Mesendoderm (in vitro differentiated cells): ENCODE results near the gene TRAPPC5.
"Not testable (repeated sequence)": the region's sequence is repeated elsewhere in the genome, so short reads cannot be mapped to it uniquely, and the experiment has no call there.

ENCODE experiments used
- DNase-seq: peaks from one replicate; pipeline ENCODE4 v3.0.0; 2013
- H2AK5ac ChIP-seq: 2 replicates; pipeline ENCODE4 v1.6.1; 2013; ENCODE audit warnings: low read length, inconsistent platforms
- H2BK120ac ChIP-seq: 2 replicates; pipeline ENCODE4 v1.6.1; 2013; ENCODE audit warnings: low read depth, mild to moderate bottlenecking, low read length, moderate library complexity, mixed read lengths
- H2BK15ac ChIP-seq: replicated peaks from 2 replicates; pipeline ENCODE4 v1.6.1; 2013; ENCODE audit warnings: low read depth, mild to moderate bottlenecking, moderate library complexity
- H2BK5ac ChIP-seq: 2 replicates; pipeline ENCODE4 v1.6.1; 2013; ENCODE audit warnings: low read length, inconsistent platforms
- H3K18ac ChIP-seq: 2 replicates; pipeline ENCODE4 v1.6.1; 2013; ENCODE audit warnings: mild to moderate bottlenecking, low read length, mixed read lengths
- H3K23ac ChIP-seq: one replicate; pipeline ENCODE4 v1.6.1; 2013; ENCODE audit warnings: low read length
- H3K27ac ChIP-seq: 2 replicates; pipeline ENCODE4 v1.5.1; 2013; ENCODE audit warnings: low read depth, mild to moderate bottlenecking, inconsistent platforms, low read length, moderate library complexity
- H3K27me3 ChIP-seq: 2 replicates; pipeline ENCODE4 v1.6.1; 2013; ENCODE audit warnings: low read length, control low read depth, mild to moderate bottlenecking, inconsistent platforms; ENCODE audit not compliant: insufficient read depth, poor library complexity
- H3K36me3 ChIP-seq: 2 replicates; pipeline ENCODE4 v1.6.1; 2013; ENCODE audit warnings: low read length, inconsistent platforms; ENCODE audit not compliant: control insufficient read depth, insufficient read depth
- H3K4ac ChIP-seq: one replicate; pipeline ENCODE4 v1.6.1; 2013; ENCODE audit warnings: low read depth, mild to moderate bottlenecking, low read length, moderate library complexity
- H3K4me1 ChIP-seq: 2 replicates; pipeline ENCODE4 v1.6.1; 2013; ENCODE audit warnings: low read depth, low read length, inconsistent platforms; ENCODE audit not compliant: control insufficient read depth
- H3K4me2 ChIP-seq: 2 replicates; pipeline ENCODE4 v1.6.1; 2013; ENCODE audit warnings: low read length
- H3K4me3 ChIP-seq: 2 replicates; pipeline ENCODE4 v1.5.1; 2013; ENCODE audit warnings: mild to moderate bottlenecking, low read length
- H3K56ac ChIP-seq: one replicate; pipeline ENCODE4 v1.6.1; 2013; ENCODE audit warnings: low read length
- H3K79me1 ChIP-seq: 2 replicates; pipeline ENCODE4 v1.6.1; 2013; ENCODE audit warnings: low read length, inconsistent platforms
- H3K79me2 ChIP-seq: 2 replicates; pipeline ENCODE4 v1.6.1; 2013; ENCODE audit warnings: mild to moderate bottlenecking, low read length; ENCODE audit not compliant: control insufficient read depth, insufficient read depth
- H3K9ac ChIP-seq: 2 replicates; pipeline ENCODE4 v1.6.1; 2013; ENCODE audit warnings: low read length, inconsistent platforms
- H4K5ac ChIP-seq: one replicate; pipeline ENCODE4 v1.6.1; 2013; ENCODE audit warnings: low read length
- H4K8ac ChIP-seq: one replicate; pipeline ENCODE4 v1.6.1; 2013; ENCODE audit warnings: low read depth, mild to moderate bottlenecking, control low read depth, low read length, moderate library complexity
- WGBS: extraction: QIAGEN DNeasy Blood & Tissue Kit; methylation state at CpG from one replicate; pipeline ENCODE4 v1.1.7; 2013; ENCODE audit warnings: low lambda C conversion rate, missing lambda C conversion rate; ENCODE audit not compliant: insufficient coverage; ENCODE audit errors: extremely low coverage; 5-methylcytosine and 5-hydroxymethylcytosine counted together

Gene TRAPPC5

DNA sequence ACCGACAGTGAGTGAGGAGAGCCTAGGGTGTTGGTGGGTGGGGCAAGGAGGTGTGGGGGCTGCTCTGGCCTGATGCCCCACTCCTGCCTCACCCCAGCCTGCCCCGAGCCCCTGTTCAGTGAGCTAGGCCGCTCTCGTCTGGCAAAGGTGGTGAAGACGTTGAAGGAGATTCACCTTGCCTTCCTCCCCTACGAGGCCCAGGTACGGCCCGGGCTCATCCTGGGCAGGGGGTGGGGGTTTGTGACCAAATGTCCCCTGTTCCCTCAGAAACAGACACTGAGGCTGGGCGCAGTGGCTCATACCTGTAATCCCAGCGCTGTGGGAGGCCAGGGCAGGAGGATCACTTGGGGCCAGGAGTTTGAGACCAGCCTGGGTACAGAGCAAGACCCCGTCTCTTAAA lies 39.8 kb upstream of the TRAPPC5 start:
- no peak overlapping the region for H2BK5ac ChIP-seq
- no CpG with 5 or more reads among the region's 11 CpGs for WGBS
- H3K27ac ChIP-seq = no peak overlapping the region
- no peak overlapping the region for H3K56ac ChIP-seq
- no peaks in the 10 kb centered on the region for H3K27me3 ChIP-seq
- no peak for DNase-seq
- H2BK120ac ChIP-seq = no peak overlapping the region
- H3K9ac ChIP-seq = no peak overlapping the region
- no peaks in the 10 kb centered on the region for H3K4me1 ChIP-seq
- H2AK5ac ChIP-seq = no peak overlapping the region
- no peak overlapping the region for H3K18ac ChIP-seq
- no peak overlapping the region for H2BK15ac ChIP-seq
- no peak overlapping the region for H3K4me3 ChIP-seq
- H4K5ac ChIP-seq = no peak overlapping the region
- no peak overlapping the region for H3K4ac ChIP-seq
- no peaks in the 10 kb centered on the region for H3K79me2 ChIP-seq
- no peak overlapping the region for H3K4me2 ChIP-seq
- no peak overlapping the region for H3K23ac ChIP-seq
- H3K79me1 ChIP-seq = peaks cover 2% of the 10 kb centered on the region
- H4K8ac ChIP-seq = no peak overlapping the region
- H3K36me3 ChIP-seq = no peaks in the 10 kb centered on the region

DNA sequence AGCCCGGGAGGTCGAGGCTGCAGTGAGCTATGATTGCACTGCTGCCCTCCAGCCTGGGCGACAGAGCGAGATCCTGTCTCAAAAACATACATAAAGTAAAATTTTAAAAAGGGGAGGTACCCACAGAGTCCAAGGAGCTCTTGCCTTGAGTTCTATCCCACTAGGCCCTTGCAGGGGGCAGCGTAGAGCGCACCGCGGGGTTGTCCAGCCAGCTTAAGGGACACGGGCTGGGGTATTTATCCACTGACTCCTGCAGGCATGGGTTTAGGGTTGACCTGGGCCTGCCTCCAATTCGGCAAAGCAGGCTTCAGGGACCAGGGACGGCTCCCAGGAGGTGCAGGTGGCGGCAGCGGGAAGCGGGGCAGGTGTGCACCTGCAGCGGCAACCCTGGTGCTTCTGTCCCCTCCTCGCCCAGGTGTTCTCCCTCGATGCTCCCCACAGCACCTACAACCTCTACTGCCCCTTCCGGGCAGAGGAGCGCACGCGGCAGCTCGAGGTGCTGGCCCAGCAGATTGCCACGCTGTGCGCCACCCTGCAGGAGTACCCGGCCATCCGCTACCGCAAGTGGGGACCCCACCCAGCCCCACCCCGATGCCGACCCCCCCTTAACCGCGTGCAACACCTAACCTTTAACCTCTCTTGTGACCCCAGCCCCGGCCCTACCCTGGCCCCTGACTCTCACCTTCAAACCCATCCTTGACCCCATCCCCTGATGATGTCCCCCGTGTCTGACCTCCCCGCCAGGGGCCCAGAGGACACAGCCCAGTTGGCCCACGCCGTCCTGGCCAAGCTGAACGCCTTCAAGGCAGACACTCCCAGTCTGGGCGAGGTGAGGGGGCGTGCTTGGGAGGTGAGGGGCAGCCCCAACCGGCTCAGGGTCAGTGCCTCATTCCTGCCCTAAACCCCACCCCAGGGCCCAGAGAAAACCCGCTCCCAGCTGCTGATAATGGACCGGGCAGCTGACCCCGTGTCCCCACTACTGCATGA lies 39.0 kb upstream of the TRAPPC5 start:
- Histone ChIP-seq H2AK5ac (no peak overlapping the region), H3K9ac (no peak overlapping the region), H3K4me2 (no peak overlapping the region), H3K4me3 (no peak overlapping the region), H4K8ac (no peak overlapping the region), H3K56ac (no peak overlapping the region), H2BK15ac (no peak overlapping the region), H3K79me1 (peaks cover 2% of the 10 kb centered on the region), H3K18ac (no peak overlapping the region), H3K27ac (no peak overlapping the region), H3K4ac (no peak overlapping the region), H2BK120ac (no peak overlapping the region), H3K36me3 (no peaks in the 10 kb centered on the region), H2BK5ac (no peak overlapping the region), H3K79me2 (no peaks in the 10 kb centered on the region), H4K5ac (no peak overlapping the region), H3K4me1 (no peaks in the 10 kb centered on the region), H3K27me3 (no peaks in the 10 kb centered on the region), H3K23ac (no peak overlapping the region)
- peak; percentile 33 for DNase-seq
- WGBS = no CpG with 5 or more reads among the region's 43 CpGs

DNA sequence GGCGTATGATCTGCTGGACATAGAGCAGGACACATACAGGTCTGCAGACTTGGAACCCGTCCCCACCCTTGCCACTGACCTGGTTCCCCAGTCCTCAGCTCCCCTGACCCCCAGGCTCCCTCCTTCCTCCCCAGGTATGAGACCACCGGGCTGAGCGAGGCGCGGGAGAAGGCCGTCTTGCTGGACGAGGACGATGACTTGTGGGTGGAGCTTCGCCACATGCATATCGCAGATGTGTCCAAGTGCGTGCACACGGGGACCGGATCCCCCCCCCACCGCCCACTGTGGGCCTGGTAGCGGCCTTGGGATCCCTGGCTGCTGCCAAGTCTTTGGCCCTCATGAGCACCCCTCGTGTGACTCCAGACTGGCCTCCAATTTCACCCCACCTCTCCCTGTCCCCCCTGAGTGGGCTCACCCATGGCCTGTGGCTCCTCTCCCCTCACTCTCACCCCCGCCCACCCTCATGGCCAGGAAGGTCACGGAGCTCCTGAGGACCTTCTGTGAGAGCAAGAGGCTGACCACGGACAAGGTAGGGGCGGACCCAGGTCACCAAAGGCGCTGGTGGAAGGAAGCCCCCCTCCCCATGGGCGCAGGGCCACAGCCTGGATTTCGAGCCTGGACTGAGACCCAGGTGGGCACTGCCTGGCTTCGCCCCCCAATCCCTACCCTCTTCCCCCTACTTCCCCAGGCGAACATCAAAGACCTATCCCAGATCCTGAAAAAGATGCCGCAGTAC lies 38.2 kb upstream of the TRAPPC5 start:
- Histone ChIP-seq H3K4ac (no peak overlapping the region), H3K4me2 (no peak overlapping the region), H3K36me3 (no peaks in the 10 kb centered on the region), H2AK5ac (no peak overlapping the region), H3K4me3 (no peak overlapping the region), H3K79me1 (peaks cover 2% of the 10 kb centered on the region), H3K23ac (no peak overlapping the region), H3K27ac (no peak overlapping the region), H3K27me3 (no peaks in the 10 kb centered on the region), H2BK15ac (no peak overlapping the region), H4K5ac (no peak overlapping the region), H2BK5ac (no peak overlapping the region), H3K56ac (no peak overlapping the region), H4K8ac (no peak overlapping the region), H2BK120ac (no peak overlapping the region), H3K4me1 (no peaks in the 10 kb centered on the region), H3K18ac (no peak overlapping the region), H3K79me2 (no peaks in the 10 kb centered on the region), H3K9ac (no peak overlapping the region)
- no peak for DNase-seq
- no CpG with 5 or more reads among the region's 27 CpGs for WGBS

DNA sequence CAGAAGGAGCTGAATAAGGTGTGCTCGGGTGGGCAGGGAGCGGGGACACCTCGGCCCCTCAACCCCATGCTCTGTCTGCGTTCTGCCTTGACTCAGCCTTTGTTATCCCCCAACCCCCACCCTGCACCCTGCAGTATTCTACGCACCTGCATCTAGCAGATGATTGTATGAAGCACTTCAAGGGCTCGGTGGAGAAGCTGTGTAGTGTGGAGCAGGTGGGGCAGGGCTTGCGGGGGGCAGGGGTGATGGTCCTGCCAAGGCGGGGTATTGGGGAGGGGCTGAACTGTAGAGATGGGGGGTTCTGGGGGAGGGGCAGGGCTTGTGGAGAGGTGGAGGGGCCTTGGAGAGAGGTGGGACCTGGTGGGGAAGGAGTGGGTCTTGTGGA lies 37.6 kb upstream of the TRAPPC5 start:
- H3K56ac ChIP-seq = no peak overlapping the region
- no peak overlapping the region for H3K27ac ChIP-seq
- no peak overlapping the region for H2BK120ac ChIP-seq
- peaks cover 2% of the 10 kb centered on the region for H3K79me1 ChIP-seq
- no CpG with 5 or more reads among the region's 8 CpGs for WGBS
- H3K9ac ChIP-seq = no peak overlapping the region
- DNase-seq = no peak
- H3K79me2 ChIP-seq = no peaks in the 10 kb centered on the region
- H3K4me3 ChIP-seq = no peak overlapping the region
- no peak overlapping the region for H4K8ac ChIP-seq
- H3K4me2 ChIP-seq = no peak overlapping the region
- H4K5ac ChIP-seq = no peak overlapping the region
- H2AK5ac ChIP-seq = no peak overlapping the region
- H3K4ac ChIP-seq = no peak overlapping the region
- H2BK5ac ChIP-seq = no peak overlapping the region
- H2BK15ac ChIP-seq = no peak overlapping the region
- no peaks in the 10 kb centered on the region for H3K4me1 ChIP-seq
- H3K36me3 ChIP-seq = no peaks in the 10 kb centered on the region
- H3K27me3 ChIP-seq = no peaks in the 10 kb centered on the region
- no peak overlapping the region for H3K18ac ChIP-seq
- H3K23ac ChIP-seq = no peak overlapping the region

DNA sequence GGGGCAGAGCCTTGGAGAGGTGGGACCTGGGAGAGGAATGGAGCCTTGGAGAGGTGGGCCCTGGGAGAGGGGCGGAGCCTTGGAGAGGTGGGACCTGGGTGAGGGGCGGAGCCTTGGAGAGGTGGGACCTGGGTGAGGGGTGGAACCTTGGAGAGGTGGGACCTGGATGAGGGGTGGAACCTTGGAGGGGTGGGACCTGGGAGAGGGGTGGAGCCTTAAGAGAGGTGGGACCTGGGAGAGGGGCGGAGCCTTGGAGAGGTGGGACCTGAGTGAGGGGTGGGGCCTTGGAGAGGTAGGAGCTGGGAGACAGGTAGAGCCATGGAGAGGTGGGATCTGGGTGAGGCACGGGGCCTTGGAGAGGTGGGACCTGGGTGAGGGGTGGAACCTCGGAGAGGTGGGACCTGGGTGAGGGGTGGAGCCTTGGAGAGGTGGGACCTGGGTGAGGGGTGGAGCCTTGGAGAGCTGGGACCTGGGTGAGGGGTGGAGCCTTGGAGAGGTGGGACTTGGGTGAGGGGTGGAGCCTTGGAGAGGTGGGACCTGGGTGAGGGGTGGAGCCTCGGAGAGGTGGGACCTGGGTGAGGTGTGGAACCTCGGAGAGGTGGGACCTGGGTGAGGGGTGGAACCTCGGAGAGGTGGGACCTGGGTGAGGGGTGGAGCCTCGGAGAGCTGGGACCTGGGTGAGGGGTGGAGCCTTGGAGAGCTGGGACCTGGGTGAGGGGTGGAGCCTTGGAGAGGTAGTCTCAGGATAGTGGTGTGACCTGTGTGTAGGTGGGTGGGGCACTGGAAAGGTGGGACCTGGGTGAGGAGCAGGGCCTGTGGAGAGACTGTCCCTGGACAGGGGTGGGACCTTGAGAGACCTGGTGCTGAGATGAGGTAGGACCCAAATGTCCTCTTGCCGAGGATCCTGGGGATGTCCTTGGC lies 36.7 kb upstream of the TRAPPC5 start:
- H3K27ac ChIP-seq, H3K23ac ChIP-seq, H2BK5ac ChIP-seq, H3K18ac ChIP-seq, H3K79me1 ChIP-seq, H3K27me3 ChIP-seq, H3K56ac ChIP-seq, H4K8ac ChIP-seq, H3K79me2 ChIP-seq, H3K9ac ChIP-seq, H3K4me2 ChIP-seq, H3K4me1 ChIP-seq, H3K36me3 ChIP-seq, H3K4me3 ChIP-seq, H3K4ac ChIP-seq, H2AK5ac ChIP-seq, H4K5ac ChIP-seq, H2BK120ac ChIP-seq, H2BK15ac ChIP-seq: not testable (repeated sequence)
- DNase-seq = peak; percentile 79
- no CpG with 5 or more reads among the region's 10 CpGs for WGBS
